Testis (tissue), 2 donors: ENCODE measurements around the gene ICAM1.

Source experiments
- POLR2A ChIP-seq: fragments of 450-650 bp; IDR thresholded peaks from one replicate; pipeline ENCODE4 v1.6.1; 2017; ENCODE audit warnings: antibody characterized with exemption, mild to moderate bottlenecking, moderate library complexity
- TF ChIP-seq, protein P1 (sequence below), 3 experiments: fragments of 450-650 bp in 2 of 3; fragments of 200-600 bp in 1 of 3; sonication (generic) in 1 of 3; IDR thresholded peaks; one replicate each; pipeline ENCODE4 v1.5.1; 2016 to 2019; ENCODE audit warnings: antibody characterized with exemption in 3 of 3, mild to moderate bottlenecking in 2 of 3, moderate library complexity in 1 of 3

DNA sequence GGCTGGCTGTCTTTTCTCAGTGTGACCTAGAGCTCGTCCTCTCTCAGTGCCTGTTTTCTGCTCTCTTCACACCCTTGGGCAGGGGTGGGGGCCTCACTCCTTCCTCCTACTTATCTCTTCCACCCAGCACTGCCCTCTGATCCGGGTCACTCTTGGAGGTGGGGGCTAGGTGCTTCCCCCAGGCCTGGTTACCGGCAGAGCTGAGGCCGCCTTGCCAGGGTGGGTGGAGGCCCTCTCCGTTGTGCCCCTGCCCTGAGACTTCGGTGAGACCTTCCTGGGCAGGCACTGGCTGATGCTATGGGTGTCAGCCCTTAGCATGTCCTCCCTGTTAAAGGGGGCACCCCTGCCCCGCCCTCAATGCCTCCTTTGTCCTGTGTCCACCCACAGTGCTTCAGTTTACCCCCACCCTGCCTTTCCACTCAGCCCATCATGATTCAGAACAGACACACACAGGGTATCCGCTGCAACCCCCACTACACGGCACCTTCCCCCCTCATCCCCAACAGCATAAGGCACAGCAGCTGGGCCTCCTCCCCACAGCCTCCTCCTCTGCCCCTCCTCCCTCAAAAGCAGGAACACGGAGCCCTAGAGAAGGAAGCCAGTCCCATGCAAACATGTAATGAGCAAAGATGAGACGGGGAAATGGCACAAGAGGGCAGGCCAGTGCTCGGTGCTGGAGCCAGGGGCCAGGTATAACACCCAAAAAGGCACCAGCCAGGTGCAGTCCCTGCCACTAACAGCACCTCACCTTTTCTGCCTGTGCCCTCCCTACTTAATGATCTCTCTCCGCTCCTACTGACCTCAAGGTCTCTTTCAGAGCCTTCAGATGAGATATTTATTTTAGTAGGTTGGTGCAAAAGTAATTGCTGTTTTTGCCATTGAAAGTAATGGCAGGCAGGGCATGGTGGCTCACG, 28.9 kb downstream of the ICAM1 start:
- TF ChIP-seq, protein P1, sequence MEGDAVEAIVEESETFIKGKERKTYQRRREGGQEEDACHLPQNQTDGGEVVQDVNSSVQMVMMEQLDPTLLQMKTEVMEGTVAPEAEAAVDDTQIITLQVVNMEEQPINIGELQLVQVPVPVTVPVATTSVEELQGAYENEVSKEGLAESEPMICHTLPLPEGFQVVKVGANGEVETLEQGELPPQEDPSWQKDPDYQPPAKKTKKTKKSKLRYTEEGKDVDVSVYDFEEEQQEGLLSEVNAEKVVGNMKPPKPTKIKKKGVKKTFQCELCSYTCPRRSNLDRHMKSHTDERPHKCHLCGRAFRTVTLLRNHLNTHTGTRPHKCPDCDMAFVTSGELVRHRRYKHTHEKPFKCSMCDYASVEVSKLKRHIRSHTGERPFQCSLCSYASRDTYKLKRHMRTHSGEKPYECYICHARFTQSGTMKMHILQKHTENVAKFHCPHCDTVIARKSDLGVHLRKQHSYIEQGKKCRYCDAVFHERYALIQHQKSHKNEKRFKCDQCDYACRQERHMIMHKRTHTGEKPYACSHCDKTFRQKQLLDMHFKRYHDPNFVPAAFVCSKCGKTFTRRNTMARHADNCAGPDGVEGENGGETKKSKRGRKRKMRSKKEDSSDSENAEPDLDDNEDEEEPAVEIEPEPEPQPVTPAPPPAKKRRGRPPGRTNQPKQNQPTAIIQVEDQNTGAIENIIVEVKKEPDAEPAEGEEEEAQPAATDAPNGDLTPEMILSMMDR (IDR thresholded peaks at IDR 0.05): no peak
- TF ChIP-seq POLR2A: no peak
